ENCODE data around the gene KCNJ16.
A peak's percentile ranks its signal among the peaks of the same experiment; 100 is the strongest.

Gene KCNJ16

DNA sequence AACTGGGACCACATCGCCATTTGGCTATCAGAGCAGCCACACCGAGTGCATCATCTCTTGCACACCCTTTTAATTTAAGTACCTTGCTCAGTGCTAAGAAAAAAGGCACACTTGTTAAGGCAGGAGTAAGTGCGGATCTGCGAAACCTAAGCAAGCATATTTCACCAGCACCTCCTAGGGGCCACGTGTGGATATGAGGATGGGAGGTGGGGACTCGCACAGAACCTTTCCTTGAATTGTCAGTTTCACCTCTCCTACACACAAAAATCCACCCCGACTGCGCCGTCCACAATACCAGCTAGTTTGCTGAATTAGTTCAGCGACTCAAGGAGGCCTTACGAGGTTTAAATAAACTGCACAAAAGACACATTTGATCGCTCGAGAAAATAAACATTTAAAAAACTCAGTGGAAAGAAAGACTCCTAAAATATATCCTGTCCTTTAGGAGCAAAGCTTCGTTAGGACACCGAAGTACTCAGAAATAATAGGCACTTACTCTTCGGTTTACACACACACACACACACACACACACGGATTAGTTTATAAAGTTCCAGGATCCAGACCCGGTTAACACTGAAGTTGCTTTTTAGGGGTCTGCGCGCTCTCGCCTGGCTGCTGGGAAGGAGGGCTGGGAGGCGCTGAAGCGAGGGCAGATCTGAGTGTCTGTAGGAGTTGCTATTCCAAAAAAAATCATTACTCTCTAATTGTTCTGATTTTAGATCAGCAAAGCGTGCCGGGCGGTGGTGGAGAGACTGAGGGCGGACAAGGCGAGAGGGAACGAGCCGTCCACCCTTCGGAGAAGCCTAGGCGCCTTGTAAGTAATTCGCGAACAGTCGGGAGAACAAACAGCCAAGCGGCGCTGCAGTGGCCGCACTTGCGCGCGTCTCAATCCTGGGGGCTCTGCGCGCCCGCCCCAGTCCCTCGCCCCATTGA lies 93.3 kb downstream of the KCNJ16 start:
- Histone ChIP-seq H3K27me3 (ENCODE audit: control insufficient read depth, insufficient read depth, low read length) (peaks cover 3% of the 10 kb centered on the region; the same call in 1 of the 2 replicates), H3K4me3 (ENCODE audit: low read length) (peak overlapping the region; percentile 49; the same call in 1 of the 2 replicates)
- no peak for DNase-seq (ENCODE audit: low read depth, low spot score)

DNA sequence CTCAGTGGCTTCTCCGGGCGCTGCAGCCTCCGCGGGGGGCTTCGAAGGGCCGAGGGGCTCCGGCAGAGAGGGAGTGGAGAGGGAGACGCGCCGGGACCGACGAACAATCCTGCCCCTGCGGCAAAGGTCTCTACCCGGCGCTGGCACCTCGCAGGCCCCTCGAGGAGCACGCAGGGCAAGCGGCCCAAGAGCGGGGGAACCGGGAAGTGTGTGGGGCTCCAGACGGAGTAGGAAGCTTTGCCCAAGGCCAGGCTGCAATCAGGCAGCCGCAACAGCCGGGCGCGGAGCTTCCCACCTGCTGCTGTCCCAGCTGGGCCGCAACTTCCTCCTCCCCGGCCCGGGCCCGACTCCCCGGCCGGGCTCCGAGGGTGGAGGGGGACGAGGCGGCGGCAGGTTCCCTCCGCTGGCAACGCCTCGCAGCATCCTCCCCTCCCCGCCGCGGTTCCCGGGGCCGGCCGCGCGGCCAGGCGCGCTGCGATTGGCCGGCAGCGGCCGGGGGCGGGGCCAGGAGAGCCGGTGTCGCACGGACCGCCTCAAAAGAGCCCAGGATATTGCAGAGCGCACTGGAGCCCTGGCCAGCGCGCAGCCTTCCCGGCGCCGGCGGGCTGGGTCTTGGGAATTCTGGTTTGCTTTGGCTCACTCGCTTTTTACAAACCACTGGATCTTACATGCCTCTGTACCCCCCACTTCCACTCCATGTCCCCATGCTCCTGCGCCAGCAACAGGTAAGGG lies 94.1 kb downstream of the KCNJ16 start, which contains the start of gene KCNJ2:
Gene KCNJ2, plus strand, starts transcription at position 556 of the 732 bp plus-strand sequence. CDS start 5,508 bp downstream, outside the sequence.
- H3K9me3 ChIP-seq (ENCODE audit: control insufficient read depth, insufficient read depth, low read length) = no peaks in the 10 kb centered on the region
- peaks cover 3% of the 10 kb centered on the region; the same call in 1 of the 2 replicates for H3K27me3 ChIP-seq (ENCODE audit: control insufficient read depth, insufficient read depth, low read length)
- DNase-seq (ENCODE audit: low read depth, low spot score) = no peak
- no peaks in the 10 kb centered on the region; the same call in 1 of the 2 replicates for H3K4me1 ChIP-seq (ENCODE audit: control insufficient read depth, insufficient read depth, low read length)
- no peak within 1 kb of the TSS for H3K27ac ChIP-seq (ENCODE audit: low read length)
- H3K36me3 ChIP-seq (ENCODE audit: control insufficient read depth, insufficient read depth, low read length) = no peaks in the 10 kb centered on the region
- no CpG with 5 or more reads among the region's 67 CpGs for WGBS (ENCODE audit: insufficient coverage, insufficient read length)
- H3K4me3 ChIP-seq (ENCODE audit: low read length) = peak within 1 kb of the TSS; percentile 49; the same call in 1 of the 2 replicates

More for the DNA sequence above, 93.3 kb downstream of the KCNJ16 start:
- Histone ChIP-seq H3K36me3 (ENCODE audit: control insufficient read depth, insufficient read depth, low read length) (no peaks in the 10 kb centered on the region), H3K4me1 (ENCODE audit: control insufficient read depth, insufficient read depth, low read length) (no peaks in the 10 kb centered on the region; the same call in 1 of the 2 replicates), H3K9me3 (ENCODE audit: control insufficient read depth, insufficient read depth, low read length) (no peaks in the 10 kb centered on the region), H3K27ac (ENCODE audit: low read length) (no peak overlapping the region)
- WGBS (ENCODE audit: insufficient coverage, insufficient read length) = no CpG with 5 or more reads among the region's 45 CpGs

- Histone ChIP-seq H3K4me3 (ENCODE audit: low read length) (peak overlapping the region; percentile 43; the same call in 1 of the 2 replicates), H3K4me1 (ENCODE audit: control insufficient read depth, insufficient read depth, low read length) (no peaks in the 10 kb centered on the region; the same call in 1 of the 2 replicates), H3K27me3 (ENCODE audit: control insufficient read depth, insufficient read depth, low read length) (peaks cover 3% of the 10 kb centered on the region; the same call in 1 of the 2 replicates), H3K9me3 (ENCODE audit: control insufficient read depth, insufficient read depth, low read length) (no peaks in the 10 kb centered on the region), H3K27ac (ENCODE audit: low read length) (no peak overlapping the region), H3K36me3 (ENCODE audit: control insufficient read depth, insufficient read depth, low read length) (no peaks in the 10 kb centered on the region)
- DNase-seq (ENCODE audit: low read depth, low spot score) = no peak
- no CpG with 5 or more reads among the region's 24 CpGs for WGBS (ENCODE audit: insufficient coverage, insufficient read length)
Measured at GRCh38 chr17:70169709-70170597, 94.9 kb downstream of the KCNJ16 start.

- Histone ChIP-seq H3K27ac (ENCODE audit: low read length) (no peak overlapping the region), H3K27me3 (ENCODE audit: control insufficient read depth, insufficient read depth, low read length) (peaks cover 3% of the 10 kb centered on the region; the same call in 1 of the 2 replicates), H3K36me3 (ENCODE audit: control insufficient read depth, insufficient read depth, low read length) (no peaks in the 10 kb centered on the region), H3K4me1 (ENCODE audit: control insufficient read depth, insufficient read depth, low read length) (no peaks in the 10 kb centered on the region; the same call in 1 of the 2 replicates), H3K4me3 (ENCODE audit: low read length) (no peak overlapping the region), H3K9me3 (ENCODE audit: control insufficient read depth, insufficient read depth, low read length) (no peaks in the 10 kb centered on the region)
- DNase-seq (ENCODE audit: low read depth, low spot score) = no peak
- WGBS (ENCODE audit: insufficient coverage, insufficient read length) = no CpG with 5 or more reads among the region's 5 CpGs
Measured at GRCh38 chr17:70171159-70171558, 96.1 kb downstream of the KCNJ16 start.

DNA sequence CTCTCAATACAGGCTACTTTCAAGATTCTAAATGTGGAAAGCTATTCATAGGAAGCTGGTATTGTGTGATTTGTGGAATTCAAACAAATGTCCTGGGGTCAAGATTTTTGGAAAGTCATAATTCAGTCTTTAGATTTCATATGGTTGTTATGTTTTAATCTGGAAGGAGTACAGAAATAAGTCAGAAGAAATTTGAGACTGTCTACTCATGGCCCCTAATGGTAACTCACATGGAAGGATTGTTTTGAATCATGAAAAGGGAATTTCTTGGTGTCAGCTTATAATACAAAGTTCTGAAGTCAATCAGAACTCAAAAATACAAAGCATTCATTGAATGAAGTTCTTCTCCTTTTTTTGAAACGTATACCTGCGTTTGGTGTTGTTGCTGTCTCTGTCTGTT lies 97.4 kb downstream of the KCNJ16 start:
- WGBS (ENCODE audit: insufficient coverage, insufficient read length) = no CpG with 5 or more reads among the region's 2 CpGs
- no peak overlapping the region for H3K4me3 ChIP-seq (ENCODE audit: low read length)
- peaks cover 3% of the 10 kb centered on the region; the same call in 1 of the 2 replicates for H3K27me3 ChIP-seq (ENCODE audit: control insufficient read depth, insufficient read depth, low read length)
- no peak overlapping the region for H3K27ac ChIP-seq (ENCODE audit: low read length)
- no peaks in the 10 kb centered on the region for H3K9me3 ChIP-seq (ENCODE audit: control insufficient read depth, insufficient read depth, low read length)
- H3K36me3 ChIP-seq (ENCODE audit: control insufficient read depth, insufficient read depth, low read length) = no peaks in the 10 kb centered on the region
- no peaks in the 10 kb centered on the region; the same call in 1 of the 2 replicates for H3K4me1 ChIP-seq (ENCODE audit: control insufficient read depth, insufficient read depth, low read length)
- no peak for DNase-seq (ENCODE audit: low read depth, low spot score)

GRCh38 chr17:70172923-70173322 lies 97.9 kb downstream of the KCNJ16 start:
- Histone ChIP-seq H3K36me3 (ENCODE audit: control insufficient read depth, insufficient read depth, low read length) (no peaks in the 10 kb centered on the region), H3K9me3 (ENCODE audit: control insufficient read depth, insufficient read depth, low read length) (no peaks in the 10 kb centered on the region), H3K27ac (ENCODE audit: low read length) (no peak overlapping the region), H3K4me3 (ENCODE audit: low read length) (no peak overlapping the region), H3K27me3 (ENCODE audit: control insufficient read depth, insufficient read depth, low read length) (peaks cover 3% of the 10 kb centered on the region; the same call in 1 of the 2 replicates), H3K4me1 (ENCODE audit: control insufficient read depth, insufficient read depth, low read length) (no peaks in the 10 kb centered on the region; the same call in 1 of the 2 replicates)
- WGBS (ENCODE audit: insufficient coverage, insufficient read length) = no CpG with 5 or more reads among the region's 2 CpGs
- no peak for DNase-seq (ENCODE audit: low read depth, low spot score)

- H3K36me3 ChIP-seq (ENCODE audit: control insufficient read depth, insufficient read depth, low read length) = no peaks in the 10 kb centered on the region
- DNase-seq (ENCODE audit: low read depth, low spot score) = no peak
- no peak overlapping the region for H3K4me3 ChIP-seq (ENCODE audit: low read length)
- WGBS (ENCODE audit: insufficient coverage, insufficient read length) = no CpG with 5 or more reads among the region's 4 CpGs
- H3K9me3 ChIP-seq (ENCODE audit: control insufficient read depth, insufficient read depth, low read length) = no peaks in the 10 kb centered on the region
- peaks cover 3% of the 10 kb centered on the region; the same call in 1 of the 2 replicates for H3K27me3 ChIP-seq (ENCODE audit: control insufficient read depth, insufficient read depth, low read length)
- H3K27ac ChIP-seq (ENCODE audit: low read length) = no peak overlapping the region
- H3K4me1 ChIP-seq (ENCODE audit: control insufficient read depth, insufficient read depth, low read length) = no peaks in the 10 kb centered on the region
Measured at GRCh38 chr17:70173681-70174080, 98.7 kb downstream of the KCNJ16 start.

GRCh38 chr17:70181376-70181775 lies 106.4 kb downstream of the KCNJ16 start:
- no peak for DNase-seq (ENCODE audit: low read depth, low spot score)
- no peaks in the 10 kb centered on the region for H3K36me3 ChIP-seq (ENCODE audit: control insufficient read depth, insufficient read depth, low read length)
- no peaks in the 10 kb centered on the region for H3K9me3 ChIP-seq (ENCODE audit: control insufficient read depth, insufficient read depth, low read length)
- H3K4me3 ChIP-seq (ENCODE audit: low read length) = no peak overlapping the region
- no peak overlapping the region for H3K27ac ChIP-seq (ENCODE audit: low read length)
- no CpG with 5 or more reads among the region's 5 CpGs for WGBS (ENCODE audit: insufficient coverage, insufficient read length)
- no peaks in the 10 kb centered on the region for H3K27me3 ChIP-seq (ENCODE audit: control insufficient read depth, insufficient read depth, low read length)
- no peaks in the 10 kb centered on the region for H3K4me1 ChIP-seq (ENCODE audit: control insufficient read depth, insufficient read depth, low read length)

GRCh38 chr17:70181866-70182265 lies 106.8 kb downstream of the KCNJ16 start:
- H3K4me1 ChIP-seq (ENCODE audit: control insufficient read depth, insufficient read depth, low read length) = no peaks in the 10 kb centered on the region
- no peak overlapping the region for H3K27ac ChIP-seq (ENCODE audit: low read length)
- H3K9me3 ChIP-seq (ENCODE audit: control insufficient read depth, insufficient read depth, low read length) = no peaks in the 10 kb centered on the region
- WGBS (ENCODE audit: insufficient coverage, insufficient read length) = no CpG with 5 or more reads among the region's 3 CpGs
- no peak for DNase-seq (ENCODE audit: low read depth, low spot score)
- H3K36me3 ChIP-seq (ENCODE audit: control insufficient read depth, insufficient read depth, low read length) = no peaks in the 10 kb centered on the region
- no peaks in the 10 kb centered on the region for H3K27me3 ChIP-seq (ENCODE audit: control insufficient read depth, insufficient read depth, low read length)
- H3K4me3 ChIP-seq (ENCODE audit: low read length) = no peak overlapping the region

Data from iPS DF 6.9 (cell line).